Right lobe of liver (tissue), 4 donors: ENCODE data around the gene LHX6.

ENCODE experiments used
- POLR2A ChIP-seq: fragments of 450-650 bp; IDR thresholded peaks from one replicate; pipeline ENCODE4 v1.6.1; 2017; ENCODE audit warnings: antibody characterized with exemption, mild to moderate bottlenecking
- TF ChIP-seq, protein P1 (sequence below), 4 donors: fragments of 200-600 bp in 3 of 4; fragments of 450-650 bp in 1 of 4; IDR thresholded peaks; one replicate each; pipeline versions ENCODE4 v1.5.1 to v1.8.0; 2016 to 2022; ENCODE audit warnings: antibody characterized with exemption in 4 of 4, mild to moderate bottlenecking in 2 of 4
- donor health status: DM: no; HTN: no; CAD: no.
- donor health status: DM: no; HTN: no; CAD: no.
- donor health status: DM: no; HTN: yes; CAD: no.

- TF ChIP-seq, protein P1, sequence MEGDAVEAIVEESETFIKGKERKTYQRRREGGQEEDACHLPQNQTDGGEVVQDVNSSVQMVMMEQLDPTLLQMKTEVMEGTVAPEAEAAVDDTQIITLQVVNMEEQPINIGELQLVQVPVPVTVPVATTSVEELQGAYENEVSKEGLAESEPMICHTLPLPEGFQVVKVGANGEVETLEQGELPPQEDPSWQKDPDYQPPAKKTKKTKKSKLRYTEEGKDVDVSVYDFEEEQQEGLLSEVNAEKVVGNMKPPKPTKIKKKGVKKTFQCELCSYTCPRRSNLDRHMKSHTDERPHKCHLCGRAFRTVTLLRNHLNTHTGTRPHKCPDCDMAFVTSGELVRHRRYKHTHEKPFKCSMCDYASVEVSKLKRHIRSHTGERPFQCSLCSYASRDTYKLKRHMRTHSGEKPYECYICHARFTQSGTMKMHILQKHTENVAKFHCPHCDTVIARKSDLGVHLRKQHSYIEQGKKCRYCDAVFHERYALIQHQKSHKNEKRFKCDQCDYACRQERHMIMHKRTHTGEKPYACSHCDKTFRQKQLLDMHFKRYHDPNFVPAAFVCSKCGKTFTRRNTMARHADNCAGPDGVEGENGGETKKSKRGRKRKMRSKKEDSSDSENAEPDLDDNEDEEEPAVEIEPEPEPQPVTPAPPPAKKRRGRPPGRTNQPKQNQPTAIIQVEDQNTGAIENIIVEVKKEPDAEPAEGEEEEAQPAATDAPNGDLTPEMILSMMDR (IDR thresholded peaks at IDR 0.05) = no peak
- TF ChIP-seq POLR2A = no peak
These were observed 2.5 kb downstream of the LHX6 start for GRCh38 chr9:122226142-122226757.
